Measurements from ENCODE around the gene GBA3.

The GBA3 gene

DNA sequence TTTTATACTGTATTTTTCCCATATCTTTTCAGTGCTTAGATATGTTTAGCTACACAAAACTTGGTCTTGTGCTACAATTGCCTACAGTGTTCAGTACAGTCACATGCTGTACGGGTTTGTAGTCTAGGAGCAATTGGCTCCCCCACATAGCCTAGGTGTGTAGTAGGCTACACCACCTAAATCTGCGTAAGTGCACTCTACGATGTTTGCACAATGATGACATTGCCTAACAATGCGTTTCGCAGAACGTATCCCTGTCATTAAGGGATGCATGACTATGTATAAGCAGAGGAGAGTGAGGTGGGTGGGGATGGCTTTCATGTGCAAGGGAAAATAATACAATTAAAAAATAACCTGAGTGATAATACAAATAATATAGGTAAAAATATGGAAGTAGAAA, 131.4 kb downstream of the GBA3 start:
- no peaks in the 10 kb centered on the region for H3K9me2 ChIP-seq (ENCODE audit: low read depth, low read length)
- H3K36me3 ChIP-seq (ENCODE audit: insufficient read depth, low read length), result no peaks in the 10 kb centered on the region
- H3K4me3 ChIP-seq (ENCODE audit: low read depth, low read length, poor library complexity, severe bottlenecking), result no peak overlapping the region
- H3K4me1 ChIP-seq (ENCODE audit: insufficient read depth, low read length, severe bottlenecking), result no peaks in the 10 kb centered on the region
- H3K27me3 ChIP-seq (ENCODE audit: insufficient read depth, low read length), result no peaks in the 10 kb centered on the region
- no peaks in the 10 kb centered on the region for H3K79me2 ChIP-seq (ENCODE audit: insufficient read depth, low read length)
- no peak overlapping the region for H3K27ac ChIP-seq (ENCODE audit: low read depth, low read length, poor library complexity, severe bottlenecking)
- H2AFZ ChIP-seq (ENCODE audit: low read length), result no peak overlapping the region
- H3K4me2 ChIP-seq (ENCODE audit: low read length), result no peak overlapping the region
- no peaks in the 10 kb centered on the region for H3F3A ChIP-seq (ENCODE audit: insufficient read depth, low read length)
- H4K20me1 ChIP-seq (ENCODE audit: insufficient read depth, low read length), result no peaks in the 10 kb centered on the region
- H3K9me3 ChIP-seq (ENCODE audit: low read length), result no peaks in the 10 kb centered on the region
- TF ChIP-seq CTCF (IDR thresholded peaks at IDR 0.05; ENCODE audit: low read length) (no peak), EZH2 (IDR thresholded peaks at IDR 0.05; ENCODE audit: borderline replicate concordance, low read length) (no peak)
- H3K9ac ChIP-seq (ENCODE audit: low read length), result no peak overlapping the region

DNA sequence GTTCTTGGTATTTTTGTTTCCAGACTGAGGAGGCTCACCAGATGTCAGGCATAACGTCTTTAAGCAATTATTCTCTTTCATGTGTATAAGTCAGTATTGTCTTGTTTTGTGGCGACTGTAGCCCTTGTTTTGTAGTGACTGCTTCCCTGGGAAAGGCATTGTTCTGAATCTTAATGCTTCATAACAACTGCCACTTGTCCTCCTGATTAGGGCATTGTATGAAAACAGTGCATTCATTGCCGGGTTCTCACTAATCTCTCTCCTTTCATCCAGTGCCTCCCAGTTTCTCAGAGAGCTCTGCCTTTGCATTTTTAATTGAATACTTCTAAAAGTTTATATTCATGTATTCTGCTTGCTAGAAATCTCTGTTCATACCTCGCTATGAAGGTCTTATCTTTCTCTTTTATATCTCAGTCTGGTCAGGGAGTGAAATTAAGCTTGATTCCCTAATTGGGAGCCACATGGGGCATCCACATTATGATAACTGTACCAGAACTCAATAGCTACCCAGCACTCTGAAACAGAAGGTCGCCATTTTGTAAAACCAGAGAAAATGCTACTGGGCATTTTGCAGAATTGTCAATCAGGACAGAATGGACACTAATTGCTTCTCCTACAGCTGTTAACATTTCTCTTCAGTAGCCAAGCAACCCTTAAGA, 149.8 kb downstream of the GBA3 start:
- H3K4me1 ChIP-seq (ENCODE audit: insufficient read depth, low read length, severe bottlenecking), result no peaks in the 10 kb centered on the region
- H3K79me2 ChIP-seq (ENCODE audit: insufficient read depth, low read length), result no peaks in the 10 kb centered on the region
- no peak overlapping the region for H3K4me2 ChIP-seq (ENCODE audit: low read length)
- H3K4me3 ChIP-seq (ENCODE audit: low read depth, low read length, poor library complexity, severe bottlenecking), result no peak overlapping the region
- no peaks in the 10 kb centered on the region for H3K9me2 ChIP-seq (ENCODE audit: low read depth, low read length)
- H4K20me1 ChIP-seq (ENCODE audit: insufficient read depth, low read length), result no peaks in the 10 kb centered on the region
- no peak overlapping the region for H3K9ac ChIP-seq (ENCODE audit: low read length)
- no peaks in the 10 kb centered on the region for H3K27me3 ChIP-seq (ENCODE audit: insufficient read depth, low read length)
- no peak for TF ChIP-seq EZH2 (IDR thresholded peaks at IDR 0.05; ENCODE audit: borderline replicate concordance, low read length)
- TF ChIP-seq CTCF (IDR thresholded peaks at IDR 0.05; ENCODE audit: low read length), result no peak
- H3K27ac ChIP-seq (ENCODE audit: low read depth, low read length, poor library complexity, severe bottlenecking), result no peak overlapping the region
- no peaks in the 10 kb centered on the region for H3F3A ChIP-seq (ENCODE audit: insufficient read depth, low read length)
- no peak overlapping the region for H2AFZ ChIP-seq (ENCODE audit: low read length)
- no peaks in the 10 kb centered on the region for H3K36me3 ChIP-seq (ENCODE audit: insufficient read depth, low read length)
- H3K9me3 ChIP-seq (ENCODE audit: low read length), result no peaks in the 10 kb centered on the region

DNA sequence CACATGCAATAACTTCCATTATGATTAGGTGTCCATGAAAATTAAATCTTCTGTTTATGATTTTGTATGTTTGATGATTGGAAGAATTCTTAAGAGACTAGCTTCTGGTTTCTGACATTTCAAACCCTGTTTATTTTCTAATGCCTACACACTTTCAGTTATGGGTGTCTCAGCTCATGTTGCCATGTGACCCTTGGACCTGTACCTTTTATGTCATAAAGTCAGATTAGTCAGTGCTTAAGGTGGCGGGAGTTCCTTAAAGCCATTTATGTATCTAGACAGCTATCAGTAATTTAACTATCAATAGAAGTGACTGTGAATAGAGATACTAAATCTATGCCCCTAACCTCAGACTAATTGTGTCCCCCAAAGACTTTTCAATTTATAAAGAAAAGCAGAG, 155.6 kb downstream of the GBA3 start:
- H3K79me2 ChIP-seq (ENCODE audit: insufficient read depth, low read length), result no peaks in the 10 kb centered on the region
- TF ChIP-seq CTCF (IDR thresholded peaks at IDR 0.05; ENCODE audit: low read length), result no peak
- TF ChIP-seq EZH2 (IDR thresholded peaks at IDR 0.05; ENCODE audit: borderline replicate concordance, low read length), result no peak
- H3K9me2 ChIP-seq (ENCODE audit: low read depth, low read length), result no peaks in the 10 kb centered on the region
- H2AFZ ChIP-seq (ENCODE audit: low read length), result no peak overlapping the region
- H3K4me2 ChIP-seq (ENCODE audit: low read length), result no peak overlapping the region
- H3K9ac ChIP-seq (ENCODE audit: low read length), result no peak overlapping the region
- H3F3A ChIP-seq (ENCODE audit: insufficient read depth, low read length), result no peaks in the 10 kb centered on the region
- no peaks in the 10 kb centered on the region for H3K9me3 ChIP-seq (ENCODE audit: low read length)
- H3K27me3 ChIP-seq (ENCODE audit: insufficient read depth, low read length), result no peaks in the 10 kb centered on the region
- no peak overlapping the region for H3K4me3 ChIP-seq (ENCODE audit: low read depth, low read length, poor library complexity, severe bottlenecking)
- no peaks in the 10 kb centered on the region for H4K20me1 ChIP-seq (ENCODE audit: insufficient read depth, low read length)
- H3K27ac ChIP-seq (ENCODE audit: low read depth, low read length, poor library complexity, severe bottlenecking), result no peak overlapping the region
- no peaks in the 10 kb centered on the region for H3K4me1 ChIP-seq (ENCODE audit: insufficient read depth, low read length, severe bottlenecking)
- H3K36me3 ChIP-seq (ENCODE audit: insufficient read depth, low read length), result no peaks in the 10 kb centered on the region

Measured in OCI-LY1 (cell line).